ENCODE measurements around the gene FRMD4A. TPM values are rescaled to one million over a fixed set of nuclear protein-coding genes. Genes with fewer than 3 reads are reported as not detected.

Gene FRMD4A
- total RNA-seq, 1 experiment from 2014 or later, result 7.1 TPM

- peak; percentile 35 for ATAC-seq
- ChIA-PET CTCF (interaction anchor here (0.6 to 0.8 kb wide), 6 partner anchors 20 to 310 kb away, joined by 3 to 5 read pairs (median 4); no protein-coding TSS in a partner anchor), POLR2A (ENCODE audit: unreplicated experiment) (no interaction called here)
- no peak overlapping the region for H3K4me2 ChIP-seq (ENCODE audit: low read length)
- no peak overlapping the region for H3K4me3 ChIP-seq (ENCODE audit: low read length)
- no peaks in the 10 kb centered on the region for H4K20me1 ChIP-seq (ENCODE audit: low read length)
- H3K4me1 ChIP-seq (ENCODE audit: insufficient read depth, low read length), result no peaks in the 10 kb centered on the region
- H3K9ac ChIP-seq (ENCODE audit: low read length), result no peak overlapping the region
- TF ChIP-seq, protein P1, sequence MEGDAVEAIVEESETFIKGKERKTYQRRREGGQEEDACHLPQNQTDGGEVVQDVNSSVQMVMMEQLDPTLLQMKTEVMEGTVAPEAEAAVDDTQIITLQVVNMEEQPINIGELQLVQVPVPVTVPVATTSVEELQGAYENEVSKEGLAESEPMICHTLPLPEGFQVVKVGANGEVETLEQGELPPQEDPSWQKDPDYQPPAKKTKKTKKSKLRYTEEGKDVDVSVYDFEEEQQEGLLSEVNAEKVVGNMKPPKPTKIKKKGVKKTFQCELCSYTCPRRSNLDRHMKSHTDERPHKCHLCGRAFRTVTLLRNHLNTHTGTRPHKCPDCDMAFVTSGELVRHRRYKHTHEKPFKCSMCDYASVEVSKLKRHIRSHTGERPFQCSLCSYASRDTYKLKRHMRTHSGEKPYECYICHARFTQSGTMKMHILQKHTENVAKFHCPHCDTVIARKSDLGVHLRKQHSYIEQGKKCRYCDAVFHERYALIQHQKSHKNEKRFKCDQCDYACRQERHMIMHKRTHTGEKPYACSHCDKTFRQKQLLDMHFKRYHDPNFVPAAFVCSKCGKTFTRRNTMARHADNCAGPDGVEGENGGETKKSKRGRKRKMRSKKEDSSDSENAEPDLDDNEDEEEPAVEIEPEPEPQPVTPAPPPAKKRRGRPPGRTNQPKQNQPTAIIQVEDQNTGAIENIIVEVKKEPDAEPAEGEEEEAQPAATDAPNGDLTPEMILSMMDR (conservative IDR thresholded peaks at IDR 0.05; ENCODE audit: low read depth, low read length), result peak; percentile 60
- TF ChIP-seq EZH2phosphoT487 (IDR thresholded peaks at IDR 0.05; ENCODE audit: borderline replicate concordance, low read length), result no peak
- no peaks in the 10 kb centered on the region for H3F3A ChIP-seq (ENCODE audit: low read length, unreplicated experiment)
- H2AFZ ChIP-seq (ENCODE audit: low read length), result no peak overlapping the region
- no peak overlapping the region for H3K27ac ChIP-seq (ENCODE audit: low read length)
- intact Hi-C loops (cut with micrococcal nuclease), result loop anchor here (1.0 kb wide), 1 partner anchor 310 kb away; no protein-coding TSS in a partner anchor
- no peaks in the 10 kb centered on the region for H3K36me3 ChIP-seq (ENCODE audit: low read depth, low read length)
- H3K9me3 ChIP-seq (ENCODE audit: low read length), result no peaks in the 10 kb centered on the region
- no peaks in the 10 kb centered on the region for H3K9me2 ChIP-seq (replicated peaks; ENCODE audit: low read length)
- DNase-seq, result peak; percentile 43
- no peaks in the 10 kb centered on the region for H3K27me3 ChIP-seq (ENCODE audit: low read length)
- no TSS peak for BruUV-seq (replicated peaks)
- no peaks in the 10 kb centered on the region for H3K79me2 ChIP-seq (ENCODE audit: low read length)
These were observed 236.8 kb downstream of the FRMD4A start for GRCh38 chr10:14093730-14094484.

DNA sequence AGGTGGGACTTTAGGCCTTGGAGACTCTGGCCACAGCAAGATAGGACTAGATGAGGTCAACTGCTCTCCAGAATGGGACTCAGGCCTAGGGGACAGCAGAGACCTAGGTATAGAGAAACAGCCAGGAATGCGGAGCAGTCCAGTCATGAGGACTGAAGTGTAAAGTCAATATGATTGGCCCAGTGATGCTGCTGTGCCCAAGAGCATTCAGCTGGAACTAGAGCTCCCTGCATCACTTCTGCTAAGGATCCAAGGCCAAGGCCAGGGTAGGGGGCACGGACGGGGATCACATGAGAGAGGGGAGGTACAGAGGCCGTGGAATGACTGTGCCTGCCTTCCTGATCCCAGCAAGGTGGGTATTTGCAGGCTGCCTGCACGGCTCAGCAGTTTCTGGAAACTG is 237.9 kb downstream of the FRMD4A start:
- no peaks in the 10 kb centered on the region for H3K9me3 ChIP-seq (ENCODE audit: low read length)
- no TSS peak for BruUV-seq (replicated peaks)
- ChIA-PET POLR2A (ENCODE audit: unreplicated experiment) (no interaction called here), CTCF (no interaction called here)
- no peaks in the 10 kb centered on the region for H4K20me1 ChIP-seq (ENCODE audit: low read length)
- no peak overlapping the region for H3K4me3 ChIP-seq (ENCODE audit: low read length)
- H2AFZ ChIP-seq (ENCODE audit: low read length), result no peak overlapping the region
- H3K9ac ChIP-seq (ENCODE audit: low read length), result no peak overlapping the region
- H3K4me2 ChIP-seq (ENCODE audit: low read length), result no peak overlapping the region
- no peaks in the 10 kb centered on the region for H3K79me2 ChIP-seq (ENCODE audit: low read length)
- no peaks in the 10 kb centered on the region for H3K9me2 ChIP-seq (replicated peaks; ENCODE audit: low read length)
- intact Hi-C loops (cut with micrococcal nuclease), result loop anchor here (1.0 kb wide), 1 partner anchor 308 kb away; no protein-coding TSS in a partner anchor
- no peaks in the 10 kb centered on the region for H3K36me3 ChIP-seq (ENCODE audit: low read depth, low read length)
- H3K4me1 ChIP-seq (ENCODE audit: insufficient read depth, low read length), result no peaks in the 10 kb centered on the region
- H3K27ac ChIP-seq (ENCODE audit: low read length), result no peak overlapping the region
- TF ChIP-seq, protein P1 (conservative IDR thresholded peaks at IDR 0.05; ENCODE audit: low read depth, low read length), result no peak
- TF ChIP-seq EZH2phosphoT487 (IDR thresholded peaks at IDR 0.05; ENCODE audit: borderline replicate concordance, low read length) (no peak), EZH2 (IDR thresholded peaks at IDR 0.05; ENCODE audit: low read length, unreplicated experiment) (no peak)
- ATAC-seq, result no peak
- H3F3A ChIP-seq (ENCODE audit: low read length, unreplicated experiment), result no peaks in the 10 kb centered on the region
- no peak for DNase-seq
- H3K27me3 ChIP-seq (ENCODE audit: low read length), result no peaks in the 10 kb centered on the region

DNA sequence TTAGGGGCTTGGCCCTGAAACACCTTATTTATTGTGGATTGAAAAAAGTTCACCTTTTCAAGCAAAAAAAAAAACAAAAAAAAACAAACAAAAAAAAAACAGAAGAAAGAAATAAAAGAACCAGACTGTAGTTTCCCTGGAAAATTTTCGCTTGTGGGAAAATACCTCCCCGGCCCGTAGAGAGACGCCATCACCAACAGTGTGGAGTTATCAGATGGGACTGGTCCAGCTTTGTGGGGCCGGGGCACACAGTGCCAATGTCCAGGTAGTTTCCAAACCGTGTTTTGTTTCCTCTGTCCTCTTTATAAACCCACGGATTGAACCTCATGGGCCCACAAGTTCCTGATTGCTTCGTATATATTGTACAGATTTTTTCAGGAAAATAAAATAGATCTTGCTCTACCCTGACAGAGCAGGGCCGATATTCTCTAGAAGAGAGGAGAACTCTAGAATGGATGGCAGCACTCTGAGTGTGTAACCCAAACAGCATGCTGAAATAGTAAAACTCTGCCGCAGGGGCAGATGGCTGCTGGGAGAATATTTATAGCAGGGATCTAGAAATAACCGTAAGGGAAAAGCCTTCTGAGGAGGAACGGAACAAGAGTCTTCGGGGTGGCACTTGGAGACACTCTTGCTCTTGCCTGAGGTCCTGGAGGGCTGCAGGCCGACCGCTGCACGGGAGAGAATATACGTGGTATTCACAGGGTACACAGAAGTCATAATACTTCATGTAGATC is 241.0 kb downstream of the FRMD4A start:
- DNase-seq (no peak), ATAC-seq (no peak)
- Histone ChIP-seq H3K4me2 (ENCODE audit: low read length) (no peak overlapping the region), H3F3A (ENCODE audit: low read length, unreplicated experiment) (no peaks in the 10 kb centered on the region), H3K4me3 (ENCODE audit: low read length) (no peak overlapping the region), H3K79me2 (ENCODE audit: low read length) (no peaks in the 10 kb centered on the region), H3K9me2 (replicated peaks; ENCODE audit: low read length) (no peaks in the 10 kb centered on the region), H3K27me3 (ENCODE audit: low read length) (no peaks in the 10 kb centered on the region), H3K27ac (ENCODE audit: low read length) (no peak overlapping the region), H2AFZ (ENCODE audit: low read length) (no peak overlapping the region), H3K9ac (ENCODE audit: low read length) (no peak overlapping the region), H3K36me3 (ENCODE audit: low read depth, low read length) (no peaks in the 10 kb centered on the region), H3K4me1 (ENCODE audit: insufficient read depth, low read length) (no peaks in the 10 kb centered on the region), H4K20me1 (ENCODE audit: low read length) (no peaks in the 10 kb centered on the region), H3K9me3 (ENCODE audit: low read length) (no peaks in the 10 kb centered on the region)
- TF ChIP-seq EZH2 (IDR thresholded peaks at IDR 0.05; ENCODE audit: low read length, unreplicated experiment) (no peak), EZH2phosphoT487 (IDR thresholded peaks at IDR 0.05; ENCODE audit: borderline replicate concordance, low read length) (no peak)
- TF ChIP-seq, protein P1 (conservative IDR thresholded peaks at IDR 0.05; ENCODE audit: low read depth, low read length), result no peak
- CTCF ChIA-PET, result no interaction called here
- intact Hi-C loops (cut with micrococcal nuclease), result no loop called here
- no TSS peak for BruUV-seq (replicated peaks)
- POLR2A ChIA-PET (ENCODE audit: unreplicated experiment), result no interaction called here
